GM19328 (cell line): ENCODE results near the gene SPTLC2.

Experiments
- ATAC-seq: cut with Tn5 transposase; IDR thresholded peaks from one replicate; pipeline ENCODE4 v1.9.1; 2021; ENCODE audit warnings: mild to moderate bottlenecking, moderate library complexity; ENCODE audit not compliant: unreplicated experiment

The SPTLC2 gene

GRCh38 chr14:77625360-77625759, 8.9 kb upstream of the SPTLC2 start:
- ATAC-seq: no peak

GRCh38 chr14:77623201-77623600, 6.8 kb upstream of the SPTLC2 start:
- ATAC-seq: no peak

GRCh38 chr14:77622366-77622961, 6.0 kb upstream of the SPTLC2 start:
- no peak for ATAC-seq

GRCh38 chr14:77620222-77620870, 3.9 kb upstream of the SPTLC2 start:
- no peak for ATAC-seq

DNA sequence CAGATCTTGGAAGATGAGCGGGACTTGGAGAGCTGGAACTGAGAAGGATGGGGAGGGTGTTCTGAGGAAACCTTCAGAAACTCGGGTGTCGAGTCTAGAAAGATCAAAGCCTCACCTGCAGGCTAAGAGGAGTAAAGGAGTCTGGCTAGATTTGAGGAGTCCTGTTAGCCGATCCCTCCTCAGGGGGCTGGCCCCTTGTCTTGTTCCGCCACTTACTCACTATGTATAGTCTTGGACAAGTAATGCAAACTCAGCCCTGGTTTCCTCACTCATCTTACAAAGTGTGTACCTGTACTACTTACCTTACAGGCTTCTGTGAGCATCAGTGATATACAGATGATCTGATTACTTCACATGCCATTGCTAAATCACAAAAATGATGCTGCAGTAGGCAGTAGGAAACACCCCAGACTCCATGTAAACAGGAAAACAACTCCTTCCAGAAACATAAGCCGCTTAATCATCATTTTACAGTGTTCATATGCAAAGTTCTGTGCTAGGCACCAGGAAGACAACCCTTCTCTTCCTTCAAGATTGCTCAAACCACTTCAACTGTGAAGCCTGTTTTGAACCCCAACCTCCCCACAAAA, 2.0 kb upstream of the SPTLC2 start:
- ATAC-seq: no peak

DNA sequence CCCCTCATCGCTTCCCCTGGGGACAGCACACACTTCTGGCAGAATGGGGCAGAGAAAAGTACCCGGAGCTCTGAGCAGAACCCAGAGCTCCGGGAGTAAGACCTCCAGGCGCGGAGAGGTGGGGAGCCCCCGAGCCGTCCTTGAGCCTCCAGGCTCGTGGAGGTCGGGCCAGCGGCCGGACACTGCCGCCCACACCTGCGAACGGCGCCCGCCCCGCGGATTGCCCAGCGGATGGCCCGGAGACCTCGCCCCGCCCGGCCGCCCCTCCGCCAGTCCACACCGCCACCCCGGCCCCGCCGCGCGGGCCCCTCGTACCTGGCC, 344 bp downstream of the SPTLC2 start:
- ATAC-seq: peak; percentile 21

GRCh38 chr14:77615361-77616132, 890 bp downstream of the SPTLC2 start:
- ATAC-seq: no peak

GRCh38 chr14:77613201-77613600, 3.2 kb downstream of the SPTLC2 start:
- ATAC-seq: no peak

DNA sequence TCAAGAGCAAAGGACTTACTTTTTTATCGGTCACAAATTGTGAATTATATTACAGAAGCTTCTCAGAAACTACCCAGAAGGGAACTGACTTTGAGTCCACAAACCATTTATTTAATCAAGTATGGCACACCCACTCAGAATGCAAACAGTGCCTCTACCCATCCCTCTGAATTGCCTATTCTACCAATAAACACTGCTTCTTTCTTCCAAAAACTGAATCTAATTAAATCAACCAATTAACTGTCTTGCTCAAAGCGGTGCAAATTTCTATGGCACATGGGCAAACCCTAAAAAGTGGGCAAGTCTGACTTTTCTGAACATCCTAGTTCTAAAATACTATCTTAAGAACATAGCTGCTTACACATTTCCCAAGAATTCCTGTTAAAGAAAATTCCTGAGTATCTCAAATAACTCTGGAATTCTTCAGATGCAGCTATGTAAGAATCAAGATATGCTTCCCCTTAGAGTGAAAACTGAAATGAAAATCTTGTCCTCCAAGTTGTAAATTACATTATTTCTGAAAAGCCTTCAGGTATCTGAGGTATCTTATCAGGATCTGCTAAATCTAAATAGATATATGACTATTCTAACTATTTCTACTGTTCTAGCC, 4.3 kb downstream of the SPTLC2 start:
- ATAC-seq: no peak

DNA sequence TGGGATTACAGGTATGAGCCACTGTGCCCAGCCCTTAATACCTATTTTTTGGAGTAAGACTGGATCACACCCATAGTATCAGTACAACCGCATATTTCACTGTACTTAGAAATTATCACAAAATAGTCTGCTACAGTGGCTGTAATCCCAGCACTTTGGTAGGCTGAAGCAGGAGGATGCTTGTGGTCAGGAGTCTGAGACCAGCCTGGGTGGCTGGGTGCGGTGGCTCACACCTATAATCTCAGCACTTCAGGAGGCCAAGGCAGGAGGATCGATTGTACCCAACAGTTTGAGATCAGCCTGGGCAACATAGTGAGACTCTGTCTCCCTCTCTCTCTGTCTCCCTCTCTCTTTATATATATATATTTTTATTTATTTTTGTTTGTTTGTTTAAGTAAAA, 5.9 kb downstream of the SPTLC2 start:
- ATAC-seq: no peak

DNA sequence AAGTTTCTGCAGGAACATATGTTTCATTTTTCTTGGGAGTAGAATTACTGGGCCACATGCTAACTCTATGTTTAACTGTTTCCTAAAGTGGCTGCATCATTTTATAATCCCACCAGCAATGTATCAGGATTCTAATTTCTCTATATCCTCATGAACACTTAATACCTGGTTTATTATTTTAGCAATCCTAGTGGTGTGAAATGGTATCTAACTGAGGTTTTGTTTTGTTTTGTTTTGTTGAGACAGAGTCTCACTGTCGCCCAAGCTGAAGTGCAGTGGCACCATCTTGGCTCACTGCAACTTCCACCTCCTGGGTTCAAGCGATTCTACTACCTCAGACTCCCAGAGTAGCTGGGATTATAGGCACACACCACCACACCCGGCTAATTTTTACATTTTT, 6.5 kb downstream of the SPTLC2 start:
- no peak for ATAC-seq

- no peak for ATAC-seq
Measured at GRCh38 chr14:77607741-77608302, 8.6 kb downstream of the SPTLC2 start.

GRCh38 chr14:77605392-77605972, 11.0 kb downstream of the SPTLC2 start:
- no peak for ATAC-seq

GRCh38 chr14:77603654-77604255, 12.7 kb downstream of the SPTLC2 start:
- ATAC-seq: no peak

- ATAC-seq: no peak
Measured at GRCh38 chr14:77603031-77603430, 13.4 kb downstream of the SPTLC2 start.

- ATAC-seq: no peak
Measured at GRCh38 chr14:77601846-77602619, 14.4 kb downstream of the SPTLC2 start.

- no peak for ATAC-seq
Measured at GRCh38 chr14:77599889-77600288, 16.5 kb downstream of the SPTLC2 start.

DNA sequence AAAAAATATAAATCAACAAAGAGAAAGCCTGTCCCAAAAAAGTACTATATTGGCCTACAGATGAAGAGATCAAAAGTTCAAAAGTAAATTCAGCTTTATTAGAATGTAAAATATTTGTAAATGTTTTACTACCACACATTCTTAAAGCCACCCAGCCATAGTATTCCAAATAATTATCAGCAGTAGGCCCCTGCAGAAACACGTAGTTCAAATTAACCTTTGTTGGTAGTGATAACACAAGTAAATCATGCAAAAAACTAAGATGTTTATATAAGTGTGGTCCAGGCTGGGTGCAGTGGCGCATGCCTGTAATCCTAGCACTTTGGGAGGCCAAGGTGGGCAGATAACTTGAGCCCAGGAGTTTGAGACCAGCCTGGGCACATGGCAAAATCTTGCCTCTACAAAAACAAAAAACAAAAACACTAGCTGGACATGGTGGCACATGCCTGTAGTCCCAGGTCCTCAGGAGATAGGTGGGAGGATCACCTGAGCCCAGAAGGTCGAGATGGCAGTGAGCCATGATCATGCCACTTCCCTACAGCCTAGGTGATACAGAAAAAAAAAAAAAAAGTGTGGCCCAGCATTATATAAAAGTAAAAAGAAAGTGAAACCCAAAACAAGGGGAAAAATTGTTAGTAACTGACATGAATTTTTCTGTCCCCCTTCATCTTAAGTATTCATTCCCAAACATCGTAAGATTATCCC, 17.9 kb downstream of the SPTLC2 start:
- no peak for ATAC-seq

- peak; percentile 52 for ATAC-seq
Measured at GRCh38 chr14:77593501-77593961, 22.9 kb downstream of the SPTLC2 start.
